AG20443 (cell line): Measurements from ENCODE around the gene CACFD1.

ENCODE experiments used
- DNase-seq: peaks from one replicate; pipeline ENCODE4 v3.0.0; 2012; ENCODE audit warnings: low spot score, mixed read lengths

Gene CACFD1

DNA sequence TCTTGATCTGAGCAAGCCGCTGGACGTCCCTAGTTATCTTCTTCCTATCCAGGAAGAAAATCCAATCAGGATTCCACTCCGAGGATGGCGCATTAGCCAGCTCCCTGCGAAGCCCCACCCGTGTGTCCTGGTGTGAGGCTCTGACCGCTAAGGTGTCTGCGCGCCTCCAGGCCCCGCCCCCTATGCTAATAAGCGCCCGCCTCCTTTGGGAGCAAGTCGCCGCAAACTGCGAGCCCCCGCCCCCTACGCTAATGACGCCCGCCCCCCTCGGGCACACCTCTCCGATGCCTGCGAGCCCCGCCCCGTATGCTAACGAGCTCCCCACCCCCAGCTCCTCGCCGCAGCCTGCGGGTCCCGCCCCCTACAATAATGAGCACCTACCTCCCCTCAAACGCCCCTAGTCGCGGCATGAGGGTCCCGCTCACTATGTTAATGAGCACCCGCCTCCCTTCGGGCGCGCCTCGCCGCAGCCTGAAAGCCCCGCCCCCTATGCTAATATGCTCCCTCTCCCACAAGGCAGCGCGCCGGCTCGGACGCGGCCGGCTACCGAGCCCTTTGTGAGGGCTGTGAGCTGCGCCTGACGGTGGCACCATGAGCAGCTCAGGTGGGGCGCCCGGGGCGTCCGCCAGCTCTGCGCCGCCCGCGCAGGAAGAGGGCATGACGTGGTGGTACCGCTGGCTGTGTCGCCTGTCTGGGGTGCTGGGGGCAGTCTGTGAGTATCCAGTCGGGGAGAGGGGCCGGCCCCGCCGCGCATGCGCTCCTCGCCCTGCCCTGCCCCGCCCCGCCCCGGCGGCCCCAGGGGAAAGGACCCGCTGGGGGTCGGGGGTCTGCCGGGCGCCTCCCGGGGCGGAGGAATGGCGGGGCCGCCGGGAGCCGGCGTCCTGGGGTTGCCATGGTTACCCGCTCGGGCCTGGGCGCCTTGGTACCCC is at the start of gene CACFD1:
Gene CACFD1, plus strand, starts transcription at position 503 of the 929 bp plus-strand sequence. Its CDS starts 89 bp downstream, at position 592.
- DNase-seq: peak; percentile 98

DNA sequence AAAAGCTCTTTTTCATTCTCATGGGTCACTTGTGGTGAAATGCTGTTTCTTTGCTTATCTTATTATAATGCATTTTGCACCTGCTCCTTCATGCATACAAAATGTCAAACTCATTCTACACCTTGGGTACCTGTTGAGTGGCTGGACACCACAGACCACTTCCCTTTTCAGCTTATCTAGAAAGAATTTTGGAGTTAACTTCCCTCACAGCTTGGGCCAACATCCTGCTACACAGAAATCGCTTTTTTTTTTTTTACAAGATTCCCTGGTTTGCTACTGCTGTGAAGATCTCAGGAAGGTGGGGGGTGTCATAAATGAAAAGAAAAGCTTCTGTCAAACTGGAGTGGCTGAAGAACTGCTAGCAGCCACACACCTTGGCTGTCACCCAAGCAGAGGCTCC is 44.6 kb upstream of the CACFD1 start:
- DNase-seq: no peak

DNA sequence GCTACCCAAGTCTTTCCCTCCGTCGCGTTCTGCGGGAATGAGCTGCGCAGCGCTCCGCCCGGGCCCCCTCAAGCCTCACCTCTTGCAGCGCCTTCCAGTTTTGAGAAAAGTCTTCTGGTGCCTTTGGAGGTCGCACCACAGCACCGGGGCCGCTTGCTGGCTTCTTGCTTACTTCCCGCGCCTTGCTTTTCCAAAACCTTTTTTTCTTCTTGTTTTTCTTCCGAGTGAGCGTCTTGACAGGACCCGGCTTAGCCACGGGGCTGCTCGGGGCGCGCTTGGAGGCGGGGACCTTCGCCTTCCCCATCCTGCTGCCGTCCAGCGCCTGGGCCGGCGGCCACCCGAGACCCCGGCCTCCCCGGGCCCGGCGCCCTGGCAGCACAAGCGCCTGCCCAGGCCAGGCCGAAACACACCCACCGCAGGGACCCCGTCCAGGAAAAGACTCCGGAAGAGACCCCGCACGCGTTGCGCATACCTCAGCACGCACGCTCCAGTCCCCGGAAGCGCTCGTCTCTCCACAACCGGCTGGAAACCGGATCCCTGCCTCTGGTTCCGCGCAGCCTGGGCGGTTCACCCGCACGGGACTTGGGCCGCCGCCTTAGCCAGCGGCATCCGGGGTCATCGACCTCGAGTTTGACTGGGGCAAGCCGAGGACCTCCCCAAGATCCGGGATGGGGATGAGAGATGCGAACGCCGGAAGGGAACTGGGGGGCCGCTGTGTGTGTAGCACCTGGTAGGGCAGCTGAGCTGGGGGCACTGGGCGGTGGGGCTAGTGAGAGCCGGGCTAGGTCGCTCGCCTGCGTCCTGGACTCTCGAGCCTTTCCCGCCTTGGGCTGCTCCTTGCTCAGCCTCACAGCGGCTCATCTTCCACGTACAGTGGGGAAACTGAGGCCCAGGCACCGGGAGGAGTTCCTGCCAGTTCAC is 42.0 kb upstream of the CACFD1 start, which contains the start of gene REXO4:
Gene REXO4, minus strand, starts transcription at position 470 of the 921 bp plus-strand sequence. Its CDS starts 166 bp downstream, at position 304.
- peak; percentile 92 for DNase-seq

DNA sequence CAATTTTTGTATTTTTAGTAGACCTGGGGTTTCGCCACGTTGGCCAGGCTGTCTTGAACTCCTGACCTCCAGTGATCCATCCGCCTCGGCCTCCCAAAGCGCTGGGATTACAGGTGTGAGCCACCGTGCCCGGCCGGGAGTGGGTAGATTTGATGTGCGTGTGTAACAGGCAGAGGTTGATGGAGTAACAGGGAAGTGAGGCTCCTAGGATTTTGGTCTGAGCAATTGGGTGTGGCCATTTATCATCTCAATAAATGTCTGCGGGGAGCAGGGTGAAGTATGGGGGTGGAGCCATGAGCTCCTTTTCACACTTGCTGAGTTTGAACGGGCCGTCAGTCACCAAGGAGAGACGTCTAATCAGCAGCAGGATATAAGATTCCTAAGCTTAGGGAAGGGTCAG is 40.8 kb upstream of the CACFD1 start:
- DNase-seq: no peak

DNA sequence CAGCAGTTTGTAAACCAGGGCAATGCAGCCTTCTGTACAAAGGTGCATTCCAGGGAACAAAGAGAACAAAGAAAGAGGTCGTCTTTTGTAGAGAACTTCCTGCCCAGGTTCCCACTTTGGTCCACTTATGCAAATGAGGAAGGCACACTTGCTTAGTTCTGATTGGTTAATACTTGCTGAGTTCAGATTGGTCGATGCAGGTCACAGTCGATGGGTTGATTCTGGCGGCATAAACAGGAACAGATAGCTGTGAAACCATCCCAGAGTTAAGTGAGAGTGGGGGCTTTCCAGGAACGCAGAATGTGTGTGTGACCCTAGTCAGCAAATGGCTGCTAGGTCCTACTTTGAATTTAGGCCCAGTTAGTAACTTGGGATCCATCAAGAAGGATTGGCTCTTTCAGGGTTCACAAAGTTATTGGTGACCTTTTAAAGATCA is 39.4 kb upstream of the CACFD1 start:
- DNase-seq: no peak

DNA sequence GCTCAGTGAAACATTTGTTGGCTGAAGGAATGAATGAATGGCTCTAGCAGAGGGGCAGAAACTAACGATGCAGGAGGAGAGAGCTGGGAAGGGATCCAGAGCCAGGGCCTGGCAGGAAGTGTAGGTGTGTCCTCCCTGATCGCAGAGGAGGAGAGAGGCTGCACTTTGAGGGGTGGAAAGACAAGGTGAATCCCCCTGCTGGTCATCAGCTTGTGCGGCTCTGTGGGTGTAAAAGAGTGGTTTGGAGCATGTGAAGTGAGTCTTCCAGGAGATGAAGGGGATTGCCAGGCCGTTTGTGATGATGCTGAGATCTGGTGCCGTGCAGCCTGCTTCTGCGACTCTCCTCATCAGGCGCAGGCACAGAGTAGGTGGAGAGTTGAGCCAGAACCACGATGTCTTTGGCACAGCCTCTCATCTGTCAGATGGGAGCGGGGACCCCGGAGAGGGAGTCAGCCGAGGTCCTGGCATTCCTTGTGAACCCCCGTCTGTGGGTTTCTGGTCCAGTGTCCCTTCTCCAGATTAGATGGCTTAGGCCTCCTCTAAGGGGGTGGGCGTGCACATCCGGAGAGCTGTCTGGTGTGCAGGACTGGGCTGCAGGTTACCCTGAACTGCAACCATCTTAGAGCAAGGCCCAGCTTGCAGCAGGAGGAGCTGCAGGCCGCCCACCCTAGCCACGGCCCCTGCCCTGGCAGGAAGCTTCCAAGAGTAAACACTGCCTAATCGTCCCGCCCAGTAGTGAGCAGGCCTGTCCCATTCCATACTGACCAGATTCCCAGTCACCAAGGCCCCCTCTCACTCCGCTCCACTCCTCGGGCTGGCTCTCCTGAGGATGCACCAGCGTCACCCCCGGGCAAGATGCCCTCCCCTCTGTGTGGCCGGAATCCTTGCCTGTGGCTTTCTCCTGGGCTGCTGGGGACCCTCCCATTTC is 37.9 kb upstream of the CACFD1 start, which contains the start of gene ADAMTS13:
Gene ADAMTS13, plus strand, starts transcription at position 753 of the 928 bp plus-strand sequence. Its CDS starts 77 bp downstream, at position 830.
- DNase-seq: no peak

DNA sequence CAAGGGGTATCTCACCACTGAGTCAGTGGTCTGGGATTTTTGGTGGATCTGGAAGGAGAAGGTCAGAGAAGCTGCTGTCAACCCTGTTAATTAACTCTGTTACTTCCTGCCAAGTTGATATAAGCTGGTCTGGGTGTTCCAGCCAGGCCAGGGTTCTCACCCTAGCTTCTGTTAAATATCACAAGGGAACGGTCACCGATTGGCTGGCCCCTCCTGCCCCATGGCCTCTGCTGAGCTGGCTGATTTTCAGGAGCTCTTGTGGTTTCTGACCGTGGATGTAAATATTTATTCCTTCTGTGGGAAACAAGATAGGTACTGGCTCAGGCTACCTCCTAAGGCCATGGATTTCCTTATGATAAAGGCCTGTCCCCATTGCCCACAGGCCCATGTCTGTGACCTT is 36.6 kb upstream of the CACFD1 start:
- no peak for DNase-seq

DNA sequence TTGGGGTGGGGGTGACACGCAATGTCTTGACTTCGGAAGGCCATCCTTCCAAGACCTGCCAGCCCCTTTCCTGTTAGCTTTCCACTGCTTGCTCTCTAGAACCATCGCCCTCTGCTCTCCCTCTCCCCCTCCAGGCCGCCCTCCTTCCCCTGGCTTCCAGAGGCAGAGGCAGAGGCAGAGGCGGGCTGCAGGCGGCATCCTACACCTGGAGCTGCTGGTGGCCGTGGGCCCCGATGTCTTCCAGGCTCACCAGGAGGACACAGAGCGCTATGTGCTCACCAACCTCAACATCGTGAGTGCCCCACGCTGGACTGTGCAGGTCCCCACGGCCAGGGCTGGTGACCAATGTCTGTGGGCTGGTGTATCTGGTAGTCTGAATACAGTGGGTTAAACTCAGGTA is 35.6 kb upstream of the CACFD1 start:
- DNase-seq: no peak

DNA sequence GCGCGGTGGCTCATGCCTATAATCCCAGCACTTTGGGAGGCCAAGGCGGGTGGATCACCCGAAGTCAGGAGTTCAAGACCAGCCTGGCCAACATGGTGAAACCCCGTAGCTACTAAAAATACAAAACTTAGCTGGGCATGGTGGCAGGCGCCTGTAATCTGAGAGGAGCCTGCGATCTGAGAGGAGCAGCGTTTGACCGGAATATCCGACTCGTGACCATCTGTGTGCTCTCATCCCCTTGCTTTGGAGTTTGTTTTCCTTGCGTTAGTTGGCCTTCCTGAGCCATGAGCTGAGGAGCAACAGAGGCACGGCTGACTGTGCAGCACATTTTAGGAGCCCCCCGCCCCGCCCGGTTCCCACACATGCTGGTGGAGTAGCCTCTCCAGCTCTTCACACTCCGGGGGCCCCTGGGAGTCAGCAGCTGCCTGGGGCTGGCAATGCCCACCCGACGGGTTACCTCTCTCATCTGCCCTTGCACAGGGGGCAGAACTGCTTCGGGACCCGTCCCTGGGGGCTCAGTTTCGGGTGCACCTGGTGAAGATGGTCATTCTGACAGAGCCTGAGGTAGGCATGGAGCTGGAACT is 34.6 kb upstream of the CACFD1 start:
- no peak for DNase-seq

DNA sequence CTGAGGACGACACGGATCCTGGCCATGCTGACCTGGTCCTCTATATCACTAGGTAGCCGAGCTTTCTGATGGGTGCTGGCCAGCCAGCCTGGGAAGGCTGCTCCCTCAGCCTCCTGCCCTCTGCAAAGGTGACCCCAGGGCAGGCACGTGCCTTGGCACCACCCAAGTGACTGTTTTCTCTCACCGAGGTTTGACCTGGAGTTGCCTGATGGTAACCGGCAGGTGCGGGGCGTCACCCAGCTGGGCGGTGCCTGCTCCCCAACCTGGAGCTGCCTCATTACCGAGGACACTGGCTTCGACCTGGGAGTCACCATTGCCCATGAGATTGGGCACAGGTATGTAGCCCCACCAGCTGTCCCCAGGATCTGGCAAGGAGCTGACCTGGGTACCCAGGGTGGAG is 33.8 kb upstream of the CACFD1 start:
- DNase-seq: no peak

DNA sequence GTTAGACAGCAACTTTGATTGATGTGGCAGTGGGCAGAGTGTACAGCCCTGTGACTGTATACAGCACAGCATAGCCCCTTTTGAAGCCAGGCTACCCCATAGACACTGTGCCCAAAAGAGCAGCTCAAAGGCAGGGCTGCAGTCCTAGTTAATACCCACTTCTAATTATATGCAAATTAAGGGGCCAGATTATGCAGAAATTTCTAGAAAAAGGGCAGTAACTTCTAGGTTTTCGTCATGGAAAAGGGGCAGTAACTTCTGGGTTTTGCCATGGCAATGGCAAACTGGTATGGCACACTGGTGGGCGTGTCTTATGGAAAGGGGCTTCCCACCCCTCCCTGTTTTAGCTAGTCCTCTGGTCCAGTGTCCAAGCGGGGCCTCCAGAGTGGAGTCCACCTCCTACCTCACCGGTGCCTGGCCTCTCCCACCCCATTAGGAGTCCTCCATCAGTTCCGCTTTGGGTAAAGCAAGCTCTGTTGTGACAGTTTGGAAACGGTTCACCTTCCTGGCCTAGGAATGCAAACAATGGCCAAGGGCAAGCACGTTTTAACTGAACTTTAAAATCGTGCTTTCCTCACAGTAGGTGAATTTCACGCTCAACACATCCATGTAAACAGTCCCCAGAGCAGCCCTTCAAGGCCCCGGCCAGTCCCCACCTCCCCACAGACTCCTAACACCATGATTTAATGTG is 32.0 kb upstream of the CACFD1 start:
- no peak for DNase-seq

DNA sequence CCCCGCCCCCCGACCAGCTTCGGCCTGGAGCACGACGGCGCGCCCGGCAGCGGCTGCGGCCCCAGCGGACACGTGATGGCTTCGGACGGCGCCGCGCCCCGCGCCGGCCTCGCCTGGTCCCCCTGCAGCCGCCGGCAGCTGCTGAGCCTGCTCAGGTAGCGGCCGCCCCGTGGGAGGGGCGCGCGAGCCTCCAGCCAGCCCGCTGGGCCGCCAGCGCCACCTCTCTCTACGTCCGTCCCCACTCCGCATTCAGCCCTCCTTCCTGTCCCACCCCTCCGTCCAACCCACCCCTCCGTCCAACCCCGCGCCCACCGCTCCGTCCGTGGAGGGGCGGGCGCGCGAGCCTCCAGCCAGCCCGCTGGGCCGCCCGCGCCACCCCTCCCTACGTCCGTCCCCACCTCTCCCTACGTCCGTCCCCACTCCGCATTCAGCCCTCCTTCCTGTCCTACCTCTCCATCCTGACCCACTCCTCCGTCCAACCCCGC is 31.1 kb upstream of the CACFD1 start:
- peak; percentile 55 for DNase-seq

DNA sequence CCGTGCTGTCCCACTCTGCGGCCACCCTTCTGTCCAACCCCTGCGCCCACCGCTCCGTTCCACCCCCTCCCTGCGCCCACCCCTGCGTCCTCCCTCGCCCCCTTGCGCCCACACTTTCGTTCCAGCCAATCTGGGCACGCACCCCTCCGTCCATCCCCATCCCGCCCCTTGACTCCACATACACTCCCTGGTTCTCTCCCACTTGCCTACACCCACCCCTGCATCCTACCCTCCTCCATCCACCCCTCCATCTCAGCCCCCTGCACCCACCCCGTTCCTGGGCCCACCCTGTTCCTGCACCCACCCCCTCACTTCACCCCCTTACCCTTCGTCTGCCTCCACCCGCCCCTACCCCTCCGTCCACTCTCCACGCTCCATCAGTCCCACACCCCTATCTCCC is 30.6 kb upstream of the CACFD1 start:
- DNase-seq: no peak

DNA sequence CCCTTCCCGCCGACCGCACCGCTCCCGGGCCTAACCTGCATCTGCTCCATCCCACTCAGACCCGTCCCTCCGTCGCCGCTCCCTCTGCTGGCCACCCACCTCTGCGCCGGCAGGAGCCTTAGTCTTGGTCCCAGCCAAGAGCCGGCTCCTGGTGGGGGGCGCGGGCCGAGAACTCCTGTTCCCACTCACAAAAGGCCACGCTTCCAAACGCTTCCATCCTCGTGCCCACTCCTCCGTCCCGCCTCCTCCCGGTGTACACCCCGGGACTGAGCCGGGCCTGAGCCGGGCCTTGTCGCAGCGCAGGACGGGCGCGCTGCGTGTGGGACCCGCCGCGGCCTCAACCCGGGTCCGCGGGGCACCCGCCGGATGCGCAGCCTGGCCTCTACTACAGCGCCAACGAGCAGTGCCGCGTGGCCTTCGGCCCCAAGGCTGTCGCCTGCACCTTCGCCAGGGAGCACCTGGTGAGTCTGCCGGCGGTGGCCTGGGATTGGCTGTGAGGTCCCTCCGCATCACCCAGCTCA is 30.1 kb upstream of the CACFD1 start:
- DNase-seq: peak; percentile 65

DNA sequence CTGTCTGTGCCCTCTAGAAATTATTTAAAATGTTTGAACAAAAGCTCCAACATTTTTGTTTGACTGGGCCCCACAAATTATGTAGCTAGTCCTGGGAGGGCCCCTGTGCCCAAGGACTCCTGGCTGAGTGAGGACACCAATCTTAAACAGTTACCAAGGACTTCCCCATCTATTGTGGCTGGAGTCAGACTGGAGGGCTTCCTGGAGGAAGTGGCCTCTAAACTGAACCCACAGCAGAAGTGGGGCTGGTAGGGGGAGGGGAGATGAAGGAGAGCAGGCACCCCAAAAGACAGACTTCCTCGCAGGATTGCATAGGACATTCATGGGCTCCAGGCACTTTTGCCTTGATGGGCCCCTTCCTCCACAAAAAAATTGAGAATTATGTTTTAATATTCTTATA is 29.5 kb upstream of the CACFD1 start:
- no peak for DNase-seq

DNA sequence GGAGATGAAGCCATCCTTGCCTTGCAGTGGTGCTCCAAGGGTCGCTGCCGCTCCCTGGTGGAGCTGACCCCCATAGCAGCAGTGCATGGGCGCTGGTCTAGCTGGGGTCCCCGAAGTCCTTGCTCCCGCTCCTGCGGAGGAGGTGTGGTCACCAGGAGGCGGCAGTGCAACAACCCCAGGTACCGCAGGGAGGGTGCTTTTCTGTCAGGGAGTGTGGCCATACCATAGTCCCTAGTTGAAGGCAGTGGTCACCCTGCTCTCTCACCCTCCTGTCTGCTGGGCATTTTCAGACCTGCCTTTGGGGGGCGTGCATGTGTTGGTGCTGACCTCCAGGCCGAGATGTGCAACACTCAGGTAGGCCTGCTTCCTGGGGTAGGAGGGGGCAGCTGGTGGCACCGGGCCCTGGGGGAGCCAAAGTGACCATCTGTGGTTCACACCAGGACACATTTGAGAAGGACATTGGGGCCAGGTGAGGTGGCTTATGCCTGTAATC is 26.4 kb upstream of the CACFD1 start:
- DNase-seq: no peak

DNA sequence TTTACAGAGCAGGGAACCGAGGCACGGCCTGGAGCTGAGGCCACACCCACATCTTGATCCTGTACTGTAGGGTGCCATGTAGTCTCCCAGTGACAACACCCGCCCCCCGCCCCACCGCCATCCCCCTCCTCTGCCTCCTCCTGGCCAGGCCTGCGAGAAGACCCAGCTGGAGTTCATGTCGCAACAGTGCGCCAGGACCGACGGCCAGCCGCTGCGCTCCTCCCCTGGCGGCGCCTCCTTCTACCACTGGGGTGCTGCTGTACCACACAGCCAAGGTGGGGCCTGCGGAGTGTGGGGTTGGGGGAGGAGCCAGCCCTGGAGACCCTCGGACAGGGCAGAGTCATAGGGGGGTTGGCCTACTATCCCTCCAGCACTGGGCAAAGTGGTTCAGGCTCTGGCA is 23.1 kb upstream of the CACFD1 start:
- DNase-seq: no peak

DNA sequence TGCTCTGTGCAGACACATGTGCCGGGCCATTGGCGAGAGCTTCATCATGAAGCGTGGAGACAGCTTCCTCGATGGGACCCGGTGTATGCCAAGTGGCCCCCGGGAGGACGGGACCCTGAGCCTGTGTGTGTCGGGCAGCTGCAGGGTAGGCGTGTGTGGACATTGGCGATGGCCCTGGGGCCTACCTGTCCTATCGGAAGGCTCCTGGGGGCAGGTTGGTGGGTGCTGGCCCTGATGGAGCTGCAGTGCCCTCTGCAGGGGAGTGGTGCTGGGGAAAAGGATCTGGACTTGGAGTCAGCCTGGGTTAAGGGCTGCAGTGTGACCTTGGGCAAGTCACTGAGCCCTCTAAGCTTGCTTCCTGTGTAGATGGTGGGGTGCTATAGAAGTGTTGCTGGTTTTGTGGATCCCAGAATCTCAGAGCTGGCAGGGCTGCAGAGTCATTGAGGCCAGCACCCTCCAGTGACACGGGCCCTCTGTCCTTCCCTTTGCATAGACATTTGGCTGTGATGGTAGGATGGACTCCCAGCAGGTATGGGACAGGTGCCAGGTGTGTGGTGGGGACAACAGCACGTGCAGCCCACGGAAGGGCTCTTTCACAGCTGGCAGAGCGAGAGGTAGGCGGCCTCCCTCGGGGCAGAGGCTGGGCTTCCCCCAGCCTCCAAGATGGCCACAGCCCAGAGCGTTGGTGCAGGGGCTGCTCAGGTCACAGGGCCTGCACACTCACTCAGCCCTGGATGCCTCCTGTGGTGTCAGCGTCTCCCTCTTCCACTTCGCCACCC is 21.8 kb upstream of the CACFD1 start:
- DNase-seq: no peak

DNA sequence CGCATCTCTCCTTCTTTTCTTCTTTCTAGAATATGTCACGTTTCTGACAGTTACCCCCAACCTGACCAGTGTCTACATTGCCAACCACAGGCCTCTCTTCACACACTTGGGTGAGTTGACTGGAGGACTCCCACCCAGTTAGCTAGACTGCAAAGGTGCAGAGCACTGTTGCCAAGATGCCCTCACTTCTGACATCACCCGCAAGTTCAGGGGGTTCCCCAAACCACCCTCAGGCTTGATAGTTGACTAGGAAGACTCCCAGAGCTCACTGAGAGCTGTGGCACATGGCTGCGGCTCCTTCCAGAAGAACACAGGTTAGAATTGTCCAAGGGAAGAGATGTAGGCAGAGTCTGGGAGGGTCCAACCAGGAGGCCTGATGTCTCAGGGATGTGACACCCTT is 20.4 kb upstream of the CACFD1 start:
- DNase-seq: no peak
